Embryonic facial prominence (tissue), 1 donor: ENCODE results near the gene COX4I1.
"Not testable (repeated sequence)": the region's sequence is repeated elsewhere in the genome, so short reads cannot be mapped to it uniquely, and the experiment has no call there.

Experiments
- DNase-seq: peaks from one replicate; pipeline ENCODE4 v3.0.0-alpha.2; 2016; ENCODE audit errors: extremely low spot score

Gene COX4I1

GRCh38 chr16:85798901-85799496, 496 bp upstream of the COX4I1 start:
- no peak for DNase-seq

GRCh38 chr16:85800321-85800669, 800 bp downstream of the COX4I1 start:
- DNase-seq = no peak

GRCh38 chr16:85803570-85803969, 4.1 kb downstream of the COX4I1 start:
- no peak for DNase-seq

DNA sequence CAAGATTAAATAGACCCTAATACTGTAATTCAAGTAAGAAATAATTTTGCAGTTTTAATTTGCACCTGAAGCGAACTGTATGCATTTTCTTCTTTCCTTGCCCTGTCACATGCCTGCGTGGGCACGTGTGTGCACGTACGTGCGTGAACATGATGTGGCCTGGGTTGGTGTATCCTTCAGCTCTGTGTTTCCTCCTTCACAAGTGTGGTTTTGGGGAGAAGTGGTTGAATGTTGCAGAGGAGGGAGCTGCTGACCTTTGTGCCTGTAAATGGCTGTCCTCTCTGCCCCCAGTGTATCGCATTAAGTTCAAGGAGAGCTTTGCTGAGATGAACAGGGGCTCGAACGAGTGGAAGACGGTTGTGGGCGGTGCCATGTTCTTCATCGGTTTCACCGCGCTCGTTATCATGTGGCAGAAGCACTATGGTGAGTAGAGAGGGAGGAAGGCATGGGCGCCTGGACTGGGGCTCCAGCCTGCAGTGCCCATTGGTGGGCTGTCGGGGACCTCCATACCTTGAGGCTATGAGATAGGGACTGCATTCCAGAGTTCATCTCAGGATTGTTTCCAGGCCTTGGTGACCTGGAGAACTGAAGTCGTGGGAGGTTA, 6.0 kb downstream of the COX4I1 start:
- no peak for DNase-seq

DNA sequence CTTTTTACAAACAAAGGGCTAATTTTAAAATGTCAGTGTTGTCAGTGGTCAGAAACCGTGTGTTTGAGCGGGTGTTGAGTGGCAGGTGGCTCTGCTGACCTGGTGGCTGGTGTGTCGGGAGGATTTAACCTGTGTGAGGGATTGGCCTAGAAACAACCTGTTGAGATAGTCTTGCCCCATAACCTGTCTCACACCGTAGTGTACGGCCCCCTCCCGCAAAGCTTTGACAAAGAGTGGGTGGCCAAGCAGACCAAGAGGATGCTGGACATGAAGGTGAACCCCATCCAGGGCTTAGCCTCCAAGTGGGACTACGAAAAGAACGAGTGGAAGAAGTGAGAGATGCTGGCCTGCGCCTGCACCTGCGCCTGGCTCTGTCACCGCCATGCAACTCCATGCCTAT, 7.0 kb downstream of the COX4I1 start:
- no peak for DNase-seq

DNA sequence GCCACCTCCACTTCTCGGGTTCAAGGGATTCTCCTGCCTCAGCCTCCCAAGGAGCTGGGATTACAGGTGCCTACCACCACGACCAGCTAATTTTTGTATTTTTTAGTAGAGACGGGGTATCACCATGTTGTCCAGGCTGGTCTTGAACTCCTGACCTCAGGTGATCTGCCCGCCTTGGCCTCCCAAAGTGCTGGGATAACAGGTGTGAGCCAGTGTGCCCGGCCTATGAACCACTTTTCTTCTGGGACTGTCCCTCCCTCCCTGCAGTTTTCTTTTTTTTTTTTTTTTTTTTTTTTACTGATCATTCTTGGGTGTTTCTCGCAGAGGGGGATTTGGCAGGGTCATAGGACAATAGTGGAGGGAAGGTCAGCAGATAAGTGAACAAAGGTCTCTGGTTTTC, 7.8 kb downstream of the COX4I1 start:
- not testable (repeated sequence) for DNase-seq

DNA sequence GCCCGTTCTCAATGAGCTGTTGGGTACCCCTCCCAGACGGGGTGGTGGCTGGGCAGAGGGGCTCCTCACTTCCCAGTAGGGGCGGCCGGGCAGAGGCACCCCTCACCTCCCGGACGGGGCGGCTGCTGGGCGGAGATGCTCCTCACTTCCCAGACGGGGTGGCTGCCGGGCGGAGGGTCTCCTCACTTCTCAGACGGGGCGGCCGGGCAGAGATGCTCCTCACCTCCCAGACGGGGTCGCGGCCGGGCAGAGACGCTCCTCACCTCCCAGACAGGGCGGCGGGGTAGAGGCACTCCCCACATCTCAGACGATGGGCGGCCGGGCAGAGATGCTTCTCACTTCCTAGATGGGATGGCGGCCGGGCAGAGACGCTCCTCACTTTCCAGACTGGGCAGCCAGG, 8.6 kb downstream of the COX4I1 start:
- not testable (repeated sequence) for DNase-seq

- no peak for DNase-seq
Measured at GRCh38 chr16:85808926-85809325, 9.4 kb downstream of the COX4I1 start.

DNA sequence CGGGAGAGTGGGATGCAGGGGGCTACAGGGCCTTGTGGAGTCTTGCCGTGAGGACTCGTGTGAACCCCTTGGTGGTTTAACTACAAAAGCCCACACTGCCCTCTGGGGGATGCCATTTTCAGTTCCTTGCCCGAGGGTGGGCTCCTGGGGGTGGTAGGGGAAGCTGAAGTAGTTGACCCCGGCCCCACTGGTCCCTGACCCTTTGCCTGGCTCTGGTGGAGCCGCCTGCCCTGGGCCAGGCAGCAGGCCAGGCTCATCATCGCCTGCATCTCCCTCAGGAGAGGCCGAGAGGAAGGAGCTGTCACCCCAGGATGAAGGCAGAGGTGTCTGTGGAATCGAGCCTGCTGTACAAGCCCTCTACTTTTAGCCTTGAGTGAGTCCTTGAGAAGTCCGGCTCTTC, 10.2 kb downstream of the COX4I1 start:
- DNase-seq = no peak

GRCh38 chr16:85810097-85810741, 10.7 kb downstream of the COX4I1 start:
- no peak for DNase-seq

DNA sequence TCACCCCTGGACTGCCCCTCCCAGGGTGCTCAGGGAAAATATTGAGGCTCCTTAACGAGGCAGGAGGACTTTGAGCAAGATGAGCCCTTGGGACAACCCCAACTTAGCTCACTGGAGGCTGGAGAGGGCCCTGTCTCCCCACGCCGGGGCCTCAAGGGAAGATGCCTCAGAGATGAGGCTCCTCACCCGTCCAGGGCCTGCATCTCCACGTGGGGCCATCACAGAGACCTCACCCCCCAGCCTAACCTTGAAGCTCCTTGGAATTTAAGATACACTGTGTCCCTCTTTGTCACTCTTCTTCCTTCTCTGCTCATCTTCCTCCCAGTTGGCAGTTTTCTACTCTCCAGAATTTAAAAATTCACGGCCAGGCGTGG, 11.2 kb downstream of the COX4I1 start:
- no peak for DNase-seq

GRCh38 chr16:85812031-85812807, 12.7 kb downstream of the COX4I1 start:
- DNase-seq = no peak

- no peak for DNase-seq
Measured at GRCh38 chr16:85812811-85813700, 13.6 kb downstream of the COX4I1 start.

DNA sequence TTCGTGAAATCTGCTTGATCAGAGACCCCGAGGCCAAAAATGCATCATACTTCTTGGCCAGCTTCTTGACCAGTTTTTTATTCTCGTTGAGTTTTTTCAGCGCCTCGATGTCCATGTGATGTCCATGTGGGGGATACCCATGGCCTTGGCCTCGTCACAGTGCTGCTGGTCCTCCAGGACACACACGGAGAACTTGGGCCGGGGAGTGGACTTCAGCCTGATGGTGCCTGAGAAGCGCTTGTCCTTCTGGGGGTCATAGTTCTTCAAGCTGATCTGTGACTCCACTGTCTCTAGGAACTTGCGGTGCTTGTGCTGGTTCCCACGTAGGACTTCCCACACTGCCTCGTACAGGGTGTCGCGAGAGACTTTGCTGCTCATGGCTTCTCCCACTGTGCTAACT, 16.7 kb downstream of the COX4I1 start:
- no peak for DNase-seq

GRCh38 chr16:85817195-85817594, 17.7 kb downstream of the COX4I1 start:
- DNase-seq = not testable (repeated sequence)

- DNase-seq = no peak
Measured at GRCh38 chr16:85819245-85819644, 19.8 kb downstream of the COX4I1 start.

- no peak for DNase-seq
Measured at GRCh38 chr16:85819771-85820170, 20.3 kb downstream of the COX4I1 start.

DNA sequence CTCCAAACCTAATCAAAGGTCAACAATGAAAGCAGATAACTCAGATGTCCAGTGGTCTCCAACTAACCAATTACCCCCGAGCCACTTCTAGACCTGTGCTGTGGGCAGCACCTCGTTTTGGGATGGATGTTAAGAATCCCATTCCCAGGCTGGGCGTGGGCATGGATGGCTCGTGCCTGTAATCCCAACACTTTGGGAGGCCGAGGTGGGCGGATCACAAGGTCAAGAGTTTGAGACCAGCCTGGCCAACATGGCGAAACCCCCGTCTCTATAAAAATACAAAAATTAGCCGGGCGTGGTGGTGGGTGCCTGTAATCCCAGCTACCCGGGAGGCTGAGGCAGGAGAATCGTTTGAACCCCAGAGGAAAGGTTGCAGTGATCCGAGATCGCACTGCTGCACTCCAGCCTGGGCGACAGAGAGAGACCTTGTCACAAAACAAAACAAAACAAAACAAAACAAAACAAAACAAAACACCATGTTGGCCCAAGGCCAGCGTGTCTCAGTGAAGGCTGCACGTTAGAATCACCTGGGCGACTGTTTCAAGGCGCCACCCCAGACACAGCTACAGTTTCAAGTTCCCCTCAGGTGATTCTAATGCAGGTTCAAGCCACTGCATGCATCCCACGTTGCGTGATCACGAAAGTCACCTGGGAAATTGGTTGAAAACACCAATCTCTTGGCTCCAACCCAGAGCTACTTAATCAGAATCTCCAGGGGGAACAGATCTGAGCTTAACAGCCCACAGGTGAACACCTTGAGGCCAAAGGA, 21.3 kb downstream of the COX4I1 start:
- DNase-seq = no peak

DNA sequence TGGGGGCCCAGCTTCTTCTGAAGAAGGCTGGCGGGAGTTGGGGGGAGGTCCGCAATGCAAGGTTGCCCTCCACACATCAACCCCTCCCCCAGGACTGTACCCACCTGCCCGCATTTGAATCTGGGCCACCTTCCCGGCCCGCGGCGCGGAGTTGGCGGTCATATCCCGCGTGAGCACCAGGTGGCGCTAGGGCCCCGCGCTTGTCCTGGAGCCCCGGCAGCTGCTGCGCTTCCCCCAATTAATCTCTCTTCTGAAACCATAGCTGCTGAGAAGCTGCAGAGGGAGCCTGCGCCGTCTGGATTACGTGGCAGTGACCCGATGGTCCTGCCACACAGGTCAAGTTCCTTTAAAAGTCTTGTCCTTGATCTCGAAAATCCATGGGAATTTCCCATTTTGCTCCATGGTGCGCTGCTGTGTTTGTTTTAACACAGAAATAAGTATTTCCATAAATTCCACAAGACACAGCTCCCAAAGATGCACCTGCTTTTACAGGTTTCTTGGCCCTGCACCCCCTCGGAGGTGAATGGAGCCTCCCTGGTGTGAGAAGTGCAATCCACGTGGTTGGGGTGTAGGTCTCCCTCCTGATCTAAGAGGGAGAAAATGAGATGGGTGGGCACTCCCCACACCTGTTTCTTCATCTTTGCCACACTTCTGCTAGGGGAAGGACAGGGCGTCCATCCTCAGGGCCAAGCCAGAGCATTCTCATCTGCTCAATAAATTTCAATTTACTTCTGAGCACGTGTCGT, 22.1 kb downstream of the COX4I1 start:
- DNase-seq = peak; percentile 71

- no peak for DNase-seq
Measured at GRCh38 chr16:85822145-85822544, 22.6 kb downstream of the COX4I1 start.
